Measurements from ENCODE around the gene PIK3AP1.

Gene PIK3AP1

GRCh38 chr10:96606216-96606615 lies 114.1 kb downstream of the PIK3AP1 start:
- TF ChIP-seq CTCF (conservative IDR thresholded peaks at IDR 0.05; ENCODE audit: low read depth, low read length): no peak

GRCh38 chr10:96600337-96600736 lies 120.0 kb downstream of the PIK3AP1 start:
- Histone ChIP-seq H3K36me3 (ENCODE audit: insufficient read depth) (no peaks in the 10 kb centered on the region), H3K4me3 (IDR thresholded peaks at IDR 0.05; ENCODE audit: insufficient read depth, low read depth, low read length) (no peak overlapping the region), H3K9ac (no peak overlapping the region), H3K27me3 (ENCODE audit: insufficient read depth, low read depth) (no peaks in the 10 kb centered on the region), H3K79me2 (ENCODE audit: insufficient read depth, low read depth) (no peaks in the 10 kb centered on the region), H3K27ac (no peak overlapping the region), H2AFZ (ENCODE audit: low read depth) (no peak overlapping the region), H3K4me2 (no peak overlapping the region), H4K20me1 (ENCODE audit: insufficient read depth) (no peaks in the 10 kb centered on the region), H3K4me1 (ENCODE audit: low read depth, poor library complexity, severe bottlenecking) (no peaks in the 10 kb centered on the region)
- no peak for TF ChIP-seq CTCF (conservative IDR thresholded peaks at IDR 0.05; ENCODE audit: low read depth, low read length)

More at GRCh38 chr10:96606216-96606615, 114.1 kb downstream of the PIK3AP1 start:
- Histone ChIP-seq H4K20me1 (ENCODE audit: insufficient read depth) (no peaks in the 10 kb centered on the region), H3K4me3 (IDR thresholded peaks at IDR 0.05; ENCODE audit: insufficient read depth, low read depth, low read length) (no peak overlapping the region), H3K27ac (no peak overlapping the region), H3K79me2 (ENCODE audit: insufficient read depth, low read depth) (no peaks in the 10 kb centered on the region), H3K27me3 (ENCODE audit: insufficient read depth, low read depth) (no peaks in the 10 kb centered on the region), H3K4me1 (ENCODE audit: low read depth, poor library complexity, severe bottlenecking) (no peaks in the 10 kb centered on the region), H3K36me3 (ENCODE audit: insufficient read depth) (no peaks in the 10 kb centered on the region), H2AFZ (ENCODE audit: low read depth) (no peak overlapping the region), H3K9ac (no peak overlapping the region), H3K4me2 (no peak overlapping the region)

- no peaks in the 10 kb centered on the region for H3K4me1 ChIP-seq (ENCODE audit: low read depth, poor library complexity, severe bottlenecking)
- H3K4me3 ChIP-seq (IDR thresholded peaks at IDR 0.05; ENCODE audit: insufficient read depth, low read depth, low read length): no peak overlapping the region
- H3K27ac ChIP-seq: no peak overlapping the region
- no peak overlapping the region for H3K4me2 ChIP-seq
- no peaks in the 10 kb centered on the region for H3K36me3 ChIP-seq (ENCODE audit: insufficient read depth)
- no peaks in the 10 kb centered on the region for H3K27me3 ChIP-seq (ENCODE audit: insufficient read depth, low read depth)
- H3K9ac ChIP-seq: no peak overlapping the region
- no peaks in the 10 kb centered on the region for H3K79me2 ChIP-seq (ENCODE audit: insufficient read depth, low read depth)
- H2AFZ ChIP-seq (ENCODE audit: low read depth): no peak overlapping the region
- no peak for TF ChIP-seq CTCF (conservative IDR thresholded peaks at IDR 0.05; ENCODE audit: low read depth, low read length)
- no peaks in the 10 kb centered on the region for H4K20me1 ChIP-seq (ENCODE audit: insufficient read depth)
Measured at GRCh38 chr10:96598846-96599245, 121.5 kb downstream of the PIK3AP1 start.

- no peak for TF ChIP-seq CTCF (conservative IDR thresholded peaks at IDR 0.05; ENCODE audit: low read depth, low read length)
- Histone ChIP-seq H3K27me3 (ENCODE audit: insufficient read depth, low read depth) (no peaks in the 10 kb centered on the region), H3K4me1 (ENCODE audit: low read depth, poor library complexity, severe bottlenecking) (no peaks in the 10 kb centered on the region), H4K20me1 (ENCODE audit: insufficient read depth) (no peaks in the 10 kb centered on the region), H2AFZ (ENCODE audit: low read depth) (no peak overlapping the region), H3K9ac (no peak overlapping the region), H3K79me2 (ENCODE audit: insufficient read depth, low read depth) (no peaks in the 10 kb centered on the region), H3K4me2 (no peak overlapping the region), H3K4me3 (IDR thresholded peaks at IDR 0.05; ENCODE audit: insufficient read depth, low read depth, low read length) (no peak overlapping the region), H3K36me3 (ENCODE audit: insufficient read depth) (no peaks in the 10 kb centered on the region), H3K27ac (no peak overlapping the region)
Measured at GRCh38 chr10:96596422-96597407, 123.6 kb downstream of the PIK3AP1 start.

Data from KMS-11 (cell line).